Astrocyte (in vitro differentiated cells and primary cell): ENCODE results near the gene NCR1. TPM values are rescaled to one million over a fixed set of nuclear protein-coding genes. Genes with fewer than 3 reads are reported as not detected.
"Not testable (repeated sequence)": the region's sequence is repeated elsewhere in the genome, so short reads cannot be mapped to it uniquely, and the experiment has no call there.

Experiments used
- DNase-seq: peaks from one replicate; pipeline ENCODE4 v3.0.0-alpha.2; 2010; ENCODE audit warnings: low read depth
- FAIRE-seq: peaks from 2 replicates; lab custom pipeline; 2011; peaks lifted over from hg19 to GRCh38; lab: Jason Lieb, UNC
- H2AFZ ChIP-seq: 2 replicates; pipeline ENCODE4 v1.6.0; 2012; ENCODE audit warnings: low read depth, low read length, inconsistent platforms
- H3K27ac ChIP-seq: 2 replicates; pipeline ENCODE4 v1.5.1; 2011; ENCODE audit warnings: low read depth, low read length, inconsistent platforms
- H3K27me3 ChIP-seq: 2 replicates; pipeline ENCODE4 v1.6.0; 2011; ENCODE audit warnings: low read length, inconsistent platforms; ENCODE audit not compliant: insufficient read depth
- H3K36me3 ChIP-seq: 2 replicates; pipeline ENCODE4 v1.5.1; 2011; ENCODE audit warnings: low read length, inconsistent platforms; ENCODE audit not compliant: insufficient read depth
- H3K4me1 ChIP-seq: 2 replicates; pipeline ENCODE4 v1.5.1; 2011; ENCODE audit warnings: low read length, inconsistent platforms; ENCODE audit not compliant: insufficient read depth
- H3K4me2 ChIP-seq: 2 replicates; pipeline ENCODE4 v1.6.0; 2012; ENCODE audit warnings: low read length, inconsistent platforms
- H3K4me3 ChIP-seq: 2 replicates; pipeline ENCODE4 v1.5.1; 2011; ENCODE audit warnings: low read depth, mild to moderate bottlenecking, low read length, inconsistent platforms; ENCODE audit not compliant: insufficient read depth
- H3K79me2 ChIP-seq: 2 replicates; pipeline ENCODE4 v1.6.0; 2012; ENCODE audit warnings: mild to moderate bottlenecking, low read length, inconsistent platforms; ENCODE audit not compliant: insufficient read depth
- H3K9ac ChIP-seq: 2 replicates; pipeline ENCODE4 v1.6.0; 2012; ENCODE audit warnings: mild to moderate bottlenecking, low read length, inconsistent platforms
- H3K9me3 ChIP-seq: 2 replicates; pipeline ENCODE4 v1.5.1; 2012; ENCODE audit warnings: low read depth, mild to moderate bottlenecking, low read length, inconsistent platforms; ENCODE audit not compliant: insufficient read depth
- H4K20me1 ChIP-seq: 2 replicates; pipeline ENCODE4 v1.6.0; 2012; ENCODE audit warnings: low read length, inconsistent platforms; ENCODE audit not compliant: insufficient read depth
- H3K27ac Mint-ChIP-seq: one replicate; pipeline ENCODE4 v1.8.0; 2021; ENCODE audit warnings: mild to moderate bottlenecking, mixed read lengths; ENCODE audit not compliant: unreplicated experiment
- H3K27me3 Mint-ChIP-seq: one replicate; pipeline ENCODE4 v1.8.0; 2021; ENCODE audit warnings: low read depth, mixed read lengths; ENCODE audit not compliant: unreplicated experiment
- H3K36me3 Mint-ChIP-seq: one replicate; pipeline ENCODE4 v1.8.0; 2021; ENCODE audit warnings: low read depth, mixed read lengths; ENCODE audit not compliant: unreplicated experiment
- H3K4me1 Mint-ChIP-seq: one replicate; pipeline ENCODE4 v1.8.0; 2021; ENCODE audit warnings: low read depth, mixed read lengths; ENCODE audit not compliant: unreplicated experiment
- H3K4me3 Mint-ChIP-seq: one replicate; pipeline ENCODE4 v1.8.0; 2021; ENCODE audit warnings: mild to moderate bottlenecking, moderate library complexity, mixed read lengths; ENCODE audit not compliant: unreplicated experiment
- H3K9me3 Mint-ChIP-seq: one replicate; pipeline ENCODE4 v1.8.0; 2021; ENCODE audit warnings: mild to moderate bottlenecking, mixed read lengths; ENCODE audit not compliant: unreplicated experiment
- CTCF ChIP-seq: IDR thresholded peaks from 2 replicates; pipeline ENCODE4 v1.5.1; 2011; ENCODE audit warnings: low read depth, mild to moderate bottlenecking, inconsistent platforms, low read length, moderate library complexity; ENCODE audit not compliant: insufficient read depth
- EZH2 ChIP-seq: IDR thresholded peaks from 2 replicates; pipeline ENCODE4 v1.6.1; 2012; ENCODE audit warnings: mild to moderate bottlenecking, low read length, inconsistent platforms; ENCODE audit not compliant: insufficient read depth
- total RNA-seq: library from RNA; stranded (reverse); gene quantifications from 2 replicates; pipeline ENCODE4 v1.2.1, GENCODE V29; 2021

Gene NCR1
- total RNA-seq, 1 donor from 2014 or later: not detected

GRCh38 chr19:54901153-54901552 lies 4.8 kb upstream of the NCR1 start:
- not testable (repeated sequence) for H3K27ac ChIP-seq, FAIRE-seq, H3K4me1 ChIP-seq, H3K4me1 Mint-ChIP-seq, H3K27me3 ChIP-seq, H3K27me3 Mint-ChIP-seq, H4K20me1 ChIP-seq, H3K4me3 Mint-ChIP-seq, H3K4me3 ChIP-seq, H3K79me2 ChIP-seq, H3K36me3 Mint-ChIP-seq, H3K4me2 ChIP-seq, H3K9ac ChIP-seq, H3K9me3 Mint-ChIP-seq, H3K36me3 ChIP-seq, H3K9me3 ChIP-seq, H3K27ac Mint-ChIP-seq, DNase-seq, H2AFZ ChIP-seq

GRCh38 chr19:54902061-54902460 lies 3.9 kb upstream of the NCR1 start:
- Histone ChIP-seq H3K4me3 (no peak overlapping the region), H3K27ac (no peak overlapping the region), H3K4me2 (no peak overlapping the region), H3K4me1 (no peaks in the 10 kb centered on the region), H3K79me2 (no peaks in the 10 kb centered on the region), H2AFZ (no peak overlapping the region), H3K27me3 (no peaks in the 10 kb centered on the region), H3K36me3 (no peaks in the 10 kb centered on the region), H3K9me3 (no peaks in the 10 kb centered on the region), H3K9ac (no peak overlapping the region), H4K20me1 (no peaks in the 10 kb centered on the region)
- Mint-ChIP-seq H3K4me1 (no peaks in the 10 kb centered on the region), H3K27me3 (peaks cover 4% of the 10 kb centered on the region), H3K27ac (no peak overlapping the region), H3K36me3 (no peaks in the 10 kb centered on the region), H3K4me3 (no peak overlapping the region), H3K9me3 (peaks cover 9% of the 10 kb centered on the region)
- no peak for DNase-seq
- TF ChIP-seq CTCF: no peak
- no peak for TF ChIP-seq EZH2
- no peak for FAIRE-seq

GRCh38 chr19:54903303-54903702 lies 2.6 kb upstream of the NCR1 start:
- Mint-ChIP-seq H3K27ac (no peak overlapping the region), H3K4me1 (no peaks in the 10 kb centered on the region), H3K9me3 (peaks cover 9% of the 10 kb centered on the region), H3K4me3 (no peak overlapping the region), H3K36me3 (no peaks in the 10 kb centered on the region), H3K27me3 (peaks cover 4% of the 10 kb centered on the region)
- TF ChIP-seq EZH2 (no peak), CTCF (no peak)
- H4K20me1 ChIP-seq: no peaks in the 10 kb centered on the region
- H3K9ac ChIP-seq: no peak overlapping the region
- no peak for FAIRE-seq
- no peaks in the 10 kb centered on the region for H3K36me3 ChIP-seq
- H3K4me3 ChIP-seq: no peak overlapping the region
- DNase-seq: no peak
- no peaks in the 10 kb centered on the region for H3K4me1 ChIP-seq
- H3K79me2 ChIP-seq: no peaks in the 10 kb centered on the region
- no peaks in the 10 kb centered on the region for H3K9me3 ChIP-seq
- no peaks in the 10 kb centered on the region for H3K27me3 ChIP-seq
- no peak overlapping the region for H2AFZ ChIP-seq
- H3K27ac ChIP-seq: no peak overlapping the region
- H3K4me2 ChIP-seq: no peak overlapping the region

GRCh38 chr19:54904261-54904660 lies 1.7 kb upstream of the NCR1 start:
- not testable (repeated sequence) for H3K4me2 ChIP-seq, H3K4me1 Mint-ChIP-seq, H3K36me3 ChIP-seq, H3K4me3 ChIP-seq, H3K27ac ChIP-seq, DNase-seq, H3K27me3 ChIP-seq, H3K4me3 Mint-ChIP-seq, FAIRE-seq, H3K4me1 ChIP-seq, H3K79me2 ChIP-seq, H2AFZ ChIP-seq, H3K9ac ChIP-seq, H3K9me3 ChIP-seq, H4K20me1 ChIP-seq, H3K27ac Mint-ChIP-seq, H3K27me3 Mint-ChIP-seq, H3K9me3 Mint-ChIP-seq, H3K36me3 Mint-ChIP-seq
